Smooth muscle cell (in vitro differentiated cells): ENCODE results near the gene HS6ST1. TPM values are rescaled to one million over a fixed set of nuclear protein-coding genes. Genes with fewer than 3 reads are reported as not detected.

ENCODE experiments used
- DNase-seq: peaks from one replicate; lab custom pipeline; 2025; ENCODE audit not compliant: unreplicated experiment; lab: John Stamatoyannopoulos, UW
- H2AFZ ChIP-seq: fragments of 200-600 bp; sonication (generic); 2 replicates; pipeline ENCODE4 v1.6.0; 2016; ENCODE audit warnings: antibody characterized with exemption, low read depth, mild to moderate bottlenecking
- H3F3A ChIP-seq: fragments of 200-600 bp; sonication (generic); 2 replicates; pipeline ENCODE4 v1.6.0; 2017; ENCODE audit warnings: antibody characterized with exemption, low read depth
- H3K27ac ChIP-seq: fragments of 200-600 bp; sonication (generic); 2 replicates; pipeline ENCODE4 v1.5.1; 2016; ENCODE audit warnings: low read depth, mild to moderate bottlenecking
- H3K27me3 ChIP-seq: fragments of 200-600 bp; sonication (generic); 2 replicates; pipeline ENCODE4 v1.6.1; 2016; ENCODE audit warnings: low read depth, mild to moderate bottlenecking
- H3K36me3 ChIP-seq: fragments of 200-600 bp; sonication (generic); 2 replicates; pipeline ENCODE4 v1.5.1; 2016; ENCODE audit warnings: low read depth
- H3K4me1 ChIP-seq: fragments of 200-600 bp; sonication (generic); 2 replicates; pipeline ENCODE4 v1.5.1; 2016; ENCODE audit warnings: low read depth
- H3K4me2 ChIP-seq: fragments of 200-600 bp; sonication (generic); 2 replicates; pipeline ENCODE4 v1.6.0; 2016; ENCODE audit warnings: mild to moderate bottlenecking
- H3K4me3 ChIP-seq: fragments of 200-600 bp; sonication (generic); 2 replicates; pipeline ENCODE4 v1.5.1; 2016; ENCODE audit warnings: mild to moderate bottlenecking
- H3K79me2 ChIP-seq: fragments of 200-600 bp; sonication (generic); 2 replicates; pipeline ENCODE4 v1.6.0; 2016; ENCODE audit warnings: low read depth, mild to moderate bottlenecking
- H3K9ac ChIP-seq: fragments of 200-600 bp; sonication (generic); 2 replicates; pipeline ENCODE4 v1.6.0; 2016; ENCODE audit warnings: low read depth
- H3K9me3 ChIP-seq: fragments of 200-600 bp; sonication (generic); replicated peaks from 2 replicates; pipeline ENCODE4 v1.5.1; 2016; ENCODE audit warnings: low read depth
- H4K20me1 ChIP-seq: fragments of 200-600 bp; sonication (generic); 2 replicates; pipeline ENCODE4 v1.6.0; 2016; ENCODE audit warnings: low read depth
- WGBS: methylation state at CpG from one replicate; pipeline ENCODE4 v1.1.7; 2016; ENCODE audit warnings: low lambda C conversion rate; 5-methylcytosine and 5-hydroxymethylcytosine counted together
- polyA plus RNA-seq: library from polyadenylated mRNA; unstranded; fragments of >200 nt; fragmentation: Nextera tagmentation; extraction: Ambion mirVana; gene quantifications from 2 replicates; pipeline ENCODE4 v1.2.1, GENCODE V29; 2016
- total RNA-seq: library from RNA; depleted of rRNA; stranded (reverse); fragments of >200 nt; gene quantifications from 2 replicates; pipeline ENCODE4 v1.2.3, GENCODE V29; 2014
- TF ChIP-seq, protein P1 (sequence below): fragments of 200-600 bp; sonication (generic); IDR thresholded peaks from 2 replicates; pipeline ENCODE4 v1.5.1; 2017; ENCODE audit warnings: borderline replicate concordance, mild to moderate bottlenecking, antibody characterized with exemption; ENCODE audit not compliant: insufficient read depth, poor library complexity, severe bottlenecking

HS6ST1 gene
- total and polyA plus RNA-seq, 2 experiments from 2014 or later, result 9.3 to 13.0 TPM

DNA sequence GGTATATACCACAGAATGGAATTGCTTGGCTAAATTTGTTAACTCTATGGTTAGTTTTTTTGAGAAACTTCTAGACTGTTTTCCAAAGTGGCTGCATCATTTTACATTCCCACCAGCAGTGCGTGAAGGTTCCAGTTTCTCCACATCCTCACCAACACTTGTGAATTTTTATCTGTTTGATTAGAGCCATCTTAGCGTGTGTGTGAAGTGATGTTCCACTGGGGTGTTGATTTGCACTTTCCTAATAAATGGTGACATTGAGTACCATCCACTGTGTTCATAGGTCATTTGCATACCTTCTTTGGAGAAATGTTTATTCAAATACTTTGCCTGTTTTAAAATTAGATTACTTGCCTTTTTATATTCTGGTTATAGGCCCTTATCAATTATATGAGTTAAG lies 37.5 kb upstream of the HS6ST1 start:
- H3K9me3 ChIP-seq, result no peaks in the 10 kb centered on the region
- H3K9ac ChIP-seq, result no peak overlapping the region
- no peaks in the 10 kb centered on the region for H3K79me2 ChIP-seq
- no peak overlapping the region for H3K27ac ChIP-seq
- no peaks in the 10 kb centered on the region for H3K27me3 ChIP-seq
- H2AFZ ChIP-seq, result no peak overlapping the region
- DNase-seq, result no peak
- WGBS, result 95% methylated on average over 2 of the region's 2 CpGs
- TF ChIP-seq, protein P1, sequence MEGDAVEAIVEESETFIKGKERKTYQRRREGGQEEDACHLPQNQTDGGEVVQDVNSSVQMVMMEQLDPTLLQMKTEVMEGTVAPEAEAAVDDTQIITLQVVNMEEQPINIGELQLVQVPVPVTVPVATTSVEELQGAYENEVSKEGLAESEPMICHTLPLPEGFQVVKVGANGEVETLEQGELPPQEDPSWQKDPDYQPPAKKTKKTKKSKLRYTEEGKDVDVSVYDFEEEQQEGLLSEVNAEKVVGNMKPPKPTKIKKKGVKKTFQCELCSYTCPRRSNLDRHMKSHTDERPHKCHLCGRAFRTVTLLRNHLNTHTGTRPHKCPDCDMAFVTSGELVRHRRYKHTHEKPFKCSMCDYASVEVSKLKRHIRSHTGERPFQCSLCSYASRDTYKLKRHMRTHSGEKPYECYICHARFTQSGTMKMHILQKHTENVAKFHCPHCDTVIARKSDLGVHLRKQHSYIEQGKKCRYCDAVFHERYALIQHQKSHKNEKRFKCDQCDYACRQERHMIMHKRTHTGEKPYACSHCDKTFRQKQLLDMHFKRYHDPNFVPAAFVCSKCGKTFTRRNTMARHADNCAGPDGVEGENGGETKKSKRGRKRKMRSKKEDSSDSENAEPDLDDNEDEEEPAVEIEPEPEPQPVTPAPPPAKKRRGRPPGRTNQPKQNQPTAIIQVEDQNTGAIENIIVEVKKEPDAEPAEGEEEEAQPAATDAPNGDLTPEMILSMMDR, result no peak
- no peak overlapping the region for H3K4me3 ChIP-seq
- H3K4me2 ChIP-seq, result no peak overlapping the region
- H3K4me1 ChIP-seq, result no peaks in the 10 kb centered on the region
- H4K20me1 ChIP-seq, result no peaks in the 10 kb centered on the region
- no peaks in the 10 kb centered on the region for H3F3A ChIP-seq
- no peaks in the 10 kb centered on the region for H3K36me3 ChIP-seq

DNA sequence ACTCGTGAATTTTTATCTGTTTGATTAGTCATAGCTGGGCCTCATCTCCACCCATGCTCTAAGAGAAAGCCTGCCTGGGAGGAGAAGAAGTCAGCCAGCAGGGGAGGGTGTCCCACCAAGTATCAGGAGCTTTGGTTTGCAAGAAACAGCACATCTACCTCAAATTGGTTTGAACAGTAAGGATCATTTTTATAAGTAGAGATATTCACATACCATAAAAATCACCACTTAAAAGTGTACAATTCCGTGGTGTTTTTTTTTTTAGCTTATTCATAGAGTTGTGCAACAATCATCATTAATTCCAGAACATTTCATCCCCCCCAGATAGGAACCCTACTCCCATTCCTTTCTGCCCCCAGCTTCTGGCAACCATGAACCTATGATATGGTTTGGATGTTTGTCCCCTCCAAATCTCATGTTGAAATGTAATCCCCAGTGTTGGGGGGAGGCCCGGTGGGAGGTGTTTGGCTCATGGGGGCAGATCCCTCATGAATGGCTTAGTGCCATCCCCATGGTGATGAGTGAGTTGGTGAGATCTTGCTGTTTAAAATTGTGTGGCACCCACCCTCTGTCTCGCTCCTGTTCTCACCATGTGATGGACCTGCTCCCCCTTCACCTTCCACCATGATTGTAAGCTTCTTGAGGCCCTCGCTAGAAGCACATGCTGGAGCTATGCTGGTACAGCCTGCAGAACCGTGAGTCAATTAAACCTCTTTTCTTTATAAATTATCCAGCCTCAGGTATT lies 36.2 kb upstream of the HS6ST1 start:
- H3K9me3 ChIP-seq, result no peaks in the 10 kb centered on the region
- no peaks in the 10 kb centered on the region for H4K20me1 ChIP-seq
- no peaks in the 10 kb centered on the region for H3K36me3 ChIP-seq
- H3K27me3 ChIP-seq, result no peaks in the 10 kb centered on the region
- H3K9ac ChIP-seq, result no peak overlapping the region
- H3K79me2 ChIP-seq, result no peaks in the 10 kb centered on the region
- H3K4me1 ChIP-seq, result no peaks in the 10 kb centered on the region
- 79% methylated on average over 6 of the region's 6 CpGs for WGBS
- DNase-seq, result no peak
- TF ChIP-seq, protein P1, result no peak
- no peak overlapping the region for H3K27ac ChIP-seq
- no peak overlapping the region for H3K4me2 ChIP-seq
- no peak overlapping the region for H2AFZ ChIP-seq
- H3F3A ChIP-seq, result no peaks in the 10 kb centered on the region
- H3K4me3 ChIP-seq, result no peak overlapping the region

DNA sequence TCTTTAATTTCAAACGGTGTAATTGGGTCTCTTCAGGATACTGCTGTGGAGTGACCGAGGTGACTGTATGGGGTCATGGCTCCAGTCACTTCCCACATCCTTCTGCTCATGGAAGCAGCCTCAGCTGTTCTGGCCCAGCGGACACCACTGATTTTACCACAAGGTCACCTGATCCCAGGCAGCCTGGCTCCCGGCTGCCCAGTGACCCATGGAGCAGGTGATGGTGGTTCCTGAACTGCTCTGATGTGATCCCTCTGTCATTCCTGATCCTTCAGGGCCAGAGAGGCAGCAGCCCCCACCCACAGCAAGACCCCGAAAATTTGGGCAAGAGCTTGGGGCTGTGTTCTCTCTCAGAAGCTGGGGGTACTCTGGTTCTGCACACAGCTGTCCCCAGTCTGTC lies 35.5 kb upstream of the HS6ST1 start:
- H3K9me3 ChIP-seq, result no peaks in the 10 kb centered on the region
- H3K4me2 ChIP-seq, result no peak overlapping the region
- no peak overlapping the region for H3K9ac ChIP-seq
- no peaks in the 10 kb centered on the region for H3K27me3 ChIP-seq
- TF ChIP-seq, protein P1, result no peak
- H3K4me1 ChIP-seq, result no peaks in the 10 kb centered on the region
- no peaks in the 10 kb centered on the region for H3K79me2 ChIP-seq
- H3F3A ChIP-seq, result no peaks in the 10 kb centered on the region
- H3K4me3 ChIP-seq, result no peak overlapping the region
- no peaks in the 10 kb centered on the region for H4K20me1 ChIP-seq
- 83% methylated on average over 5 of the region's 5 CpGs for WGBS
- H3K27ac ChIP-seq, result no peak overlapping the region
- no peaks in the 10 kb centered on the region for H3K36me3 ChIP-seq
- DNase-seq, result no peak
- no peak overlapping the region for H2AFZ ChIP-seq

DNA sequence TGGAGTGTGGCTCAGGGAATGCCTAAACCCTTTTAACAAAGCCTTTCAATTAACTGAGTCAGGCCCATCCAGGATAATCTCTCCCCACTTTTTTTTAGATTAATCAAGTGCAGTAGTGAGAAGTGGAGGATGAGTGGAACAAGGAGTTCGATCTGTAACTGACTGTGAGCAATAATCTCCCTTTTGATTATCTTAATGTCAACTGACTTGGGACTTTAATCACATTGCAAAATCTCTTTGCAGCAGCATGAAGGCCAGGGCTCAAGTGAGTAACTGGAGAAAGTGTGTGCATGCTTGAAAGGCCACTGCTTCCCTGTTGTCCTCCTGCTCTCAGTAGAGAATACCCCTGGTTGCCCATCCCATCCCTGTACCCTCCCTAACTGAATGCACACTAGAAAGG lies 32.1 kb upstream of the HS6ST1 start:
- Histone ChIP-seq H3K4me3 (no peak overlapping the region), H3K4me1 (no peaks in the 10 kb centered on the region), H3K9ac (no peak overlapping the region), H3K27ac (no peak overlapping the region), H3K9me3 (no peaks in the 10 kb centered on the region), H3K36me3 (no peaks in the 10 kb centered on the region), H3K4me2 (no peak overlapping the region), H3K27me3 (no peaks in the 10 kb centered on the region), H2AFZ (no peak overlapping the region), H4K20me1 (no peaks in the 10 kb centered on the region), H3K79me2 (no peaks in the 10 kb centered on the region), H3F3A (no peaks in the 10 kb centered on the region)
- TF ChIP-seq, protein P1, result no peak
- no peak for DNase-seq
- 94% methylated on average over 1 of the region's 1 CpG for WGBS
